Effector memory CD4-positive, alpha-beta T cell (primary cell): ENCODE measurements around the gene RABGEF1.
"Not testable (repeated sequence)": the region's sequence is repeated elsewhere in the genome, so short reads cannot be mapped to it uniquely, and the experiment has no call there.

Experiments
- DNase-seq, 3 donors: peaks; one replicate each; pipeline ENCODE4 v3.0.0-alpha.2; 2020
- H3K27ac ChIP-seq: 2 replicates; pipeline ENCODE4 v1.7.0; 2013; ENCODE audit warnings: mild to moderate bottlenecking, low read length, moderate library complexity; ENCODE audit not compliant: insufficient read depth, poor library complexity, severe bottlenecking
- H3K27me3 ChIP-seq: replicated peaks from 2 replicates; pipeline ENCODE4 v1.7.0; 2013; ENCODE audit warnings: mild to moderate bottlenecking, low read length; ENCODE audit not compliant: insufficient read depth, control insufficient read depth, poor library complexity, severe bottlenecking
- H3K36me3 ChIP-seq: 2 replicates; pipeline ENCODE4 v1.7.0; 2013; ENCODE audit warnings: mild to moderate bottlenecking, low read length, moderate library complexity; ENCODE audit not compliant: control insufficient read depth, insufficient read depth
- H3K4me1 ChIP-seq: 2 replicates; pipeline ENCODE4 v1.7.0; 2013; ENCODE audit warnings: low read length, mild to moderate bottlenecking; ENCODE audit not compliant: control insufficient read depth, insufficient read depth, poor library complexity, severe bottlenecking
- H3K4me3 ChIP-seq: 2 replicates; pipeline ENCODE4 v1.7.0; 2013; ENCODE audit warnings: low read length, low read depth, mild to moderate bottlenecking; ENCODE audit not compliant: insufficient read depth, poor library complexity, severe bottlenecking
- H3K9me3 ChIP-seq: 2 replicates; pipeline ENCODE4 v1.7.0; 2013; ENCODE audit warnings: mild to moderate bottlenecking, low read length, moderate library complexity; ENCODE audit not compliant: control insufficient read depth

RABGEF1 gene

GRCh38 chr7:66817956-66818355 is 77.4 kb downstream of the RABGEF1 start:
- H3K4me1 ChIP-seq, H3K4me3 ChIP-seq, DNase-seq, H3K27ac ChIP-seq, H3K27me3 ChIP-seq, H3K36me3 ChIP-seq, H3K9me3 ChIP-seq: not testable (repeated sequence)

- Histone ChIP-seq H3K36me3 (no peaks in the 10 kb centered on the region), H3K27me3 (no peaks in the 10 kb centered on the region), H3K4me3 (no peak overlapping the region), H3K9me3 (no peaks in the 10 kb centered on the region), H3K4me1 (no peaks in the 10 kb centered on the region), H3K27ac (no peak overlapping the region)
- no peak for DNase-seq
Measured at GRCh38 chr7:66824041-66824440, 83.5 kb downstream of the RABGEF1 start.

GRCh38 chr7:66825538-66825937 is 85.0 kb downstream of the RABGEF1 start:
- H3K4me1 ChIP-seq, H3K27me3 ChIP-seq, H3K4me3 ChIP-seq, H3K9me3 ChIP-seq, DNase-seq, H3K27ac ChIP-seq, H3K36me3 ChIP-seq: not testable (repeated sequence)

GRCh38 chr7:66826649-66827048 is 86.1 kb downstream of the RABGEF1 start:
- Histone ChIP-seq H3K9me3 (no peaks in the 10 kb centered on the region), H3K4me1 (no peaks in the 10 kb centered on the region), H3K36me3 (no peaks in the 10 kb centered on the region), H3K27me3 (no peaks in the 10 kb centered on the region), H3K4me3 (no peak overlapping the region), H3K27ac (no peak overlapping the region)
- DNase-seq, result no peak

GRCh38 chr7:66830976-66831375 is 90.4 kb downstream of the RABGEF1 start:
- not testable (repeated sequence) for DNase-seq, H3K4me3 ChIP-seq, H3K27ac ChIP-seq, H3K36me3 ChIP-seq, H3K27me3 ChIP-seq, H3K9me3 ChIP-seq, H3K4me1 ChIP-seq

- no peak for DNase-seq
- H3K9me3 ChIP-seq, result no peaks in the 10 kb centered on the region
- H3K27ac ChIP-seq, result no peak overlapping the region
- no peaks in the 10 kb centered on the region for H3K4me1 ChIP-seq
- H3K4me3 ChIP-seq, result no peak overlapping the region
- H3K36me3 ChIP-seq, result no peaks in the 10 kb centered on the region
- no peaks in the 10 kb centered on the region for H3K27me3 ChIP-seq
Measured at GRCh38 chr7:66832531-66833351, 92.2 kb downstream of the RABGEF1 start.

GRCh38 chr7:66837007-66837406 is 96.5 kb downstream of the RABGEF1 start:
- Histone ChIP-seq H3K9me3 (no peaks in the 10 kb centered on the region), H3K4me3 (no peak overlapping the region), H3K36me3 (no peaks in the 10 kb centered on the region), H3K27me3 (no peaks in the 10 kb centered on the region), H3K4me1 (no peaks in the 10 kb centered on the region), H3K27ac (no peak overlapping the region)
- peak in 1 of 3 donors; percentile 25 for DNase-seq

GRCh38 chr7:66837661-66838060 is 97.1 kb downstream of the RABGEF1 start:
- H3K4me3 ChIP-seq, result no peak overlapping the region
- H3K27ac ChIP-seq, result no peak overlapping the region
- no peaks in the 10 kb centered on the region for H3K9me3 ChIP-seq
- DNase-seq, result no peak
- no peaks in the 10 kb centered on the region for H3K27me3 ChIP-seq
- no peaks in the 10 kb centered on the region for H3K4me1 ChIP-seq
- no peaks in the 10 kb centered on the region for H3K36me3 ChIP-seq

- Histone ChIP-seq H3K4me3 (no peak overlapping the region), H3K36me3 (no peaks in the 10 kb centered on the region)
- no peak for DNase-seq
Measured at GRCh38 chr7:66839814-66840213, 99.3 kb downstream of the RABGEF1 start.

GRCh38 chr7:66840316-66840715 is 99.8 kb downstream of the RABGEF1 start:
- Histone ChIP-seq H3K27me3 (no peaks in the 10 kb centered on the region), H3K4me1 (peaks cover 2% of the 10 kb centered on the region), H3K4me3 (no peak overlapping the region), H3K36me3 (no peaks in the 10 kb centered on the region), H3K9me3 (no peaks in the 10 kb centered on the region), H3K27ac (no peak overlapping the region)
- DNase-seq, result no peak

More at GRCh38 chr7:66839814-66840213, 99.3 kb downstream of the RABGEF1 start:
- H3K4me1 ChIP-seq, result peaks cover 2% of the 10 kb centered on the region
- H3K9me3 ChIP-seq, result no peaks in the 10 kb centered on the region
- no peaks in the 10 kb centered on the region for H3K27me3 ChIP-seq
- H3K27ac ChIP-seq, result no peak overlapping the region
